Activated T-cell treated with anti-CD3 and anti-CD28 coated beads, Interleukin-2, amount 50 U/mL, for 1 hour (primary cell): ENCODE measurements around the gene CDK13.

Experiments
- DNase-seq: peaks from one replicate; pipeline ENCODE4 v3.0.0-alpha.2; 2020

Gene CDK13

GRCh38 chr7:40015790-40016296, 65.8 kb downstream of the CDK13 start:
- no peak for DNase-seq

GRCh38 chr7:40019558-40019957, 69.5 kb downstream of the CDK13 start:
- DNase-seq = no peak

- no peak for DNase-seq
These were observed 74.0 kb downstream of the CDK13 start for GRCh38 chr7:40024048-40024447.

GRCh38 chr7:40024841-40025240, 74.8 kb downstream of the CDK13 start:
- no peak for DNase-seq

GRCh38 chr7:40027545-40027944, 77.5 kb downstream of the CDK13 start:
- DNase-seq = no peak

DNA sequence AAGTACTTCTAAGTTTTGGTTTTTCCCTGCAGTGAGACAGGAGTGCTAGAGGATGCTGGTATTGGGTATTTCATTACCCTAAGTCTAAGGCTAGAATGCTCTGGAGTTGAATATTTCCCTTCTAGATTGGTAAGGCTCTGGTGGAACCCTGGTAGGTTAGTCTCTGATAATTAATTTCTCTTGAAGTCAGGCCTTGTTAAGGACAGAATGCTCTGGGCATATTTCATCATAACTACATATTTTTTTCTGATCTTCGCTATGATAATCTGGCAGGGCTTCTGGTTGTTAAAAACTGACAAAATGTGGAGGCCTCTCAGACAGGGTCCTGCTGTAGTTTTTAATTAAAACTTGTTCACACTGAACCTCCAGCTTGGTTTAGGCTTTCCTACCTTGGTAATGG, 83.8 kb downstream of the CDK13 start:
- no peak for DNase-seq

DNA sequence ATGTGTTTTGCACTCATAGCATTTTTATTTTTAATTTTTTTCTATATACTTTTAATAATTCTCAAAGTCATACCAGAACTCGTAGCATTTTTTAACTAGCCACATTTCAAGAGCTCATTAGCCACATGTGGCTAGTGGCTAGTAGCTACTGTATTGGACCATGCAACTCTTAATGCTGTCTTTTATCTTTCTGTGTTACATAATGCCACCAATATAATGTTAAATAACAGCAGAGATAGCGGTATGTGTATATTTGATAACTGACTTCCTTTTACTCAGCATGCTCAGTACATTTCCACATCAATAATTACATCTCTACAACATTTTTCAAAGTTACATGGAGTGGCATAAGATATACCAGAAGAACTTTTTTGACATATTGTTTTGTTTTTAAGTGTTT, 91.4 kb downstream of the CDK13 start:
- no peak for DNase-seq

GRCh38 chr7:40043164-40043563, 93.1 kb downstream of the CDK13 start:
- DNase-seq = no peak

- no peak for DNase-seq
These were observed 97.6 kb downstream of the CDK13 start for GRCh38 chr7:40047661-40048060.

DNA sequence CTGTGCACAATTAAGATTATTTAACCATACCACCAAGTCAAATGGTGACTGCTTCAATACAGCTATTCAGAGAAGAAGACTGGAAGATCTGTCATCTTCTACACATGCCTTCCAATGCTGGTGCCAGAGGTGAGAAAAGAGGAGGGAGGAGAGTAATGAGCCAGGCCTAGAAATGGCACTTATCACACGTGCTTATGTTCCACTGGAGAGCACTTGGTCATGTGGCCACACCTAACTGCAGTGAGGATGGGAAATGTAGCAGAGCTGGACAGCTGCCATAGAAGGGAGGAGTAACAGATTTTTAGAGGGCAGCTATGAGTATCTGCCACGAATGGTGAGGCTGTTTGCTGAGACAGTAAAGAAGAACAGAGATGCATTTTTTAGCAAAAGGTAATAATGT, 107.2 kb downstream of the CDK13 start:
- no peak for DNase-seq

- DNase-seq = no peak
These were observed 108.0 kb downstream of the CDK13 start for GRCh38 chr7:40058026-40058425.

DNA sequence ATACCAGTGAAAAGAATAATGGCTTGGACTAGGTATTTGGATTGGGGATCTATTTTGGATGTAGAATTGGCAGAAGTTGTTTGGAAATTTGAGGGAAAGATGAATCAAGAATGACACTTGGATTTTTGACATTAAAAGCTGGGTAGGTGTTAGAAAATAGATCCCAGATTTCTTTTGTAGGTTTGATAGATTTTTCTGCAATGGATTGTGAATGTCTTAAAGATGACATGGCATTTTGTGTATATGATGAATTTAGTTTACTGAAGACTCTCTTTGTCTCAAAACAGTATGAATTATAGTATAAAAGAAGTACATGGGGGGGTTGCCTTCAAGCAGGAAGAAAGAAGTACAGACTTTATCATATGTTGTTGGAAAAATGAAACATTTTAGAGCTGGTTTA, 108.6 kb downstream of the CDK13 start:
- DNase-seq = no peak

DNA sequence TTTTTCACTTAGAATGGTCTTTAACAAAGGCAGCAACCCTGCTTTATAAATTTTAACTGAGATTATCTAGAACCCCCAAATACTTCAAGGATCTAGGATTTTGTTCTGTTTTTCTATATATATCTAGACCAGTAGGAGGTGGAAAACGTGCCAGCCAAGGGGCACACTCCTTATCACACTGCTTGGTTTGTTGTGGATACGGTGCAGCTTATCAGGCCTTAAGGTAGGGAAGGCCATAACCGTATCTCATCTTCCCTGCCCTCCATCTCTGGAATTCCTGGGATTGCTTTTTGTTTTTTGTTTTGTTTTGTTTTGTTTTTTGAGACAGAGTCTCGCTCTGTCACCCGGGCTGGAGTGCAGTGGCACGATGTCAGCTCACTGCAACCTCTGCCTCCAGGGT, 109.0 kb downstream of the CDK13 start:
- DNase-seq = no peak

DNA sequence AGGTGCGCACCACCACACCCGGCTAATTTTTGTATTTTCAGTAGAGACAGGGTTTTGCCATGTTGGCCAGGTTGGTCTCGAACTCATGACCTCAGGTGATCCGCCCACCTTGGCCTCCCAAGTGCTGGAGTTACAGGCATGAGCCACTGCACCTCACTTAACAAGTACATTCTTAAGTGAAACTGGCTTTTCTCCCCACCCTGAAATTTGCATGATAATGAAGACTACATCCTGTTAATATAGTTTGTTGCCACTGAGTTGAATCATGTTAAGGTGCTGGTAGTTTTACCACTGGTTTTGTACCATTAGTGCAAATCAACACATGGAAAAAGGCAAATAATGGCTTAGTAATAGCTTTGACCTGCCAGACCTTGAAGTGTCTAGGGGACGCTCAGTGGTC, 122.2 kb downstream of the CDK13 start:
- no peak for DNase-seq

DNA sequence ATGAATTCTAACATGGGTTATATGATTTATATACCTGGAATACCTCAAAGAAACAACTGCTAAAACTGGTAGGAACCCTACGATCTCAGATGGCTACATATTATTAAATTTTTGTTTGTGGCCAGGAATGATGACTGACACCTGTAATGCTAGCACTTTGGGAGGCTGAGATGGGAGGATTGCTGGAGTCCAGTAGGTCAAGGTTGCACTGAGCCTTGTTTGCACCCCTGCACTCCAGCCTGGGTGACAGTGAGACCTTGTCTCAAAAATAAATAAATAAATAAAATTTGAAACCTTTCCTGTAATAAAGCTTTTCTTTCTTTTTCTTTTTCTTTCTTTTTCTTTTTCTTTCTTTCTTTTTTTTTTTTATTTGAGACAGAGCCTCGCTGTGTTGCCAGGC, 123.2 kb downstream of the CDK13 start:
- DNase-seq = no peak

- no peak for DNase-seq
These were observed 127.8 kb downstream of the CDK13 start for GRCh38 chr7:40077849-40078248.

GRCh38 chr7:40092182-40092581, 142.1 kb downstream of the CDK13 start:
- no peak for DNase-seq

DNA sequence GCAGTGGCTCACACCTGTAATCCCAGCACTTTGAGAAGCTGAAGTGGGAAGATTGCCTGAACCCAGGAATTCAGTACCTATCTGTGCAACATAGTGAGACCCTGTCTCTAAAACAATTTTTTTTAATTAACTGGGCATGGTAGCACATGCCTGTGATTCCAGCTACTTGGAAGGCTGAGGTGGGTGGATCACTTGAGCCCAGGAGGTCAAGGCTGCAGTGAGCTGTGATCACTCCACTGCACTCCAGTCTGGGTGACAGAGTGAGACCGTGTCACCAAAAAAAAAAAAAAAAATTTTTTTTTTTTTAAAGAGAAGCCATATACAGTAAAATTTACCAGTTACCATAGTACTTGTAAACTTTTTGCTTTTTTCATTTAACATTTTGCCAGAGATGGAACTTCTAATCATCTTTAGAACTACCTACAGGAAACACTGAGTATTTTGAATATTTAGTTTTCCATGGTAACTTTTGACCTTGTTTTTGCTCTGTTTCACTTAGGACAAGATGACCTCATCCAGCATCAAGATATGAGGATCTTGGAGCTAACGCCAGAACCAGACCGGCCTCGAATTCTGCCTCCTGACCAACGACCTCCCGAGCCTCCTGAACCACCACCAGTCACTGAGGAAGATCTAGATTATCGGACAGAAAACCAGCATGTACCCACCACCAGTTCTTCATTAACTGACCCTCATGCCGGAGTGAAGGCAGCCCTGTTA, 143.7 kb downstream of the CDK13 start:
- DNase-seq = no peak

- DNase-seq = no peak
These were observed 145.2 kb downstream of the CDK13 start for GRCh38 chr7:40095230-40095629.

DNA sequence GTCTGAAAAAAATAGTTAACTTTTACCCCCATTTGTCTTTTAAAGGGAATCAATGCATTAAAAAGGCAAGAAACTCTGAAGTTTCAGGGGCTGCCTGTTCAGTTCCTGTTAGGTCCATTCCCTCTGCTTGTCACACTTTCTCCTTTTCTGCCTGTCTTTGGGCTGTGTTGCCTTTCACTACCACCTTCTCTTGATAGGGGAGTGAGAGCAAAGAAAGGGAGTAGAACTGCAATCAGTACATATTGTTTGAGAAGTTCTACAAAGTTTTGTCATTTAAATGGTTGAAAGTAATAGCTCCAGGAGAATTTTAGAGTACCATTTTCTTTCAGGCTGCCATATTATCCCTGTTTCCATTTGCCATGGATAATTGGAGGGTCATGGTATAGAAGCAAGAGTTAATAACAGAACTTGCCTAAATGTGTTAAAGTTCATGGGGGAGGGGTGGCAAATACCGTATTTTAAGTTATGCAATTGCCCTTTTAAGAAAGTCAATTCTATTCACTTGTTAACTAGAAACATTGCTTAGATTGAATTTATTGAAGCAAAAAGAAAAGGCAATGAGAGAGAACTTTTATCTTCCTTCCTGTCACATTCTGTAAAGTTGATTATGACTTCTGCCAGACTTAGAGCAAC, 145.8 kb downstream of the CDK13 start:
- no peak for DNase-seq

- no peak for DNase-seq
These were observed 147.7 kb downstream of the CDK13 start for GRCh38 chr7:40097728-40098127.

DNA sequence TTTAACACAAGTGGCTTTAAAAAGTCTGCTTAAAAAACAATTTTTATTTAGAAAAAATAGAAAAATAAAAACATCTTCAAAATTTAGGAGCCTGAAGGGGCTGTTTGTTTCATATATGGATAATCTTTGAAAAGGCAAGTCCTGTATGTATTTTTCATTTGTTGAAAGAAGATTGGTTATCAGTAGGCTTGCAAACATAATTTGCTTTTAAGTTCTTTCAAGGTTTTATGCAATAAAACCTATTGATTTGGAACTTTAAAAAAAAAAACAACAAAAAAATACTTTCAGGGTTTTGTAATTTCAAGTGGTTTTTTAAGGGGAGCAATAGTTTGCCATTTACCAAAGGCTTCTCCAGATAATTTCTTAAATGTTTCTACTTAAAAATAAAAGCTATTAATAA, 148.8 kb downstream of the CDK13 start:
- DNase-seq = no peak

DNA sequence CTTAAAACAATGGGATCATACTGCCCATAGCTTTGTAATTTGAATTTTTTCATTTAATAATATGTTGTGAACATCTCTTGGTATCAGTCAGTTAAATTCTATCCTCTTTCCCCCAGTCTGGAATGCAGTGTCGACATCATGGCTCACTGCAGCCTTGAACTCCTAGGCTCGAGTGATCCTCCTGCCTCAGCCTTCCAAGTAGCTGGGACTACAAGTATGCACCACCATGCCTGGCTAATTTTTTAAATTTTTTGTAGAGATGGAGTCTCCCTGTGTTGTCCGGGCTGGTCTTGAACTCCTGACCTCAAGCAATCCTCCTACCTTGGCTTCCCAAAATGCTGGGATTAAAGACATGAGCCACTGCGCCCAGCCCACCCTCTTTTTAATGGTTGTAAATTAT, 149.8 kb downstream of the CDK13 start:
- no peak for DNase-seq

- DNase-seq = no peak
These were observed 151.1 kb downstream of the CDK13 start for GRCh38 chr7:40101201-40101600.

DNA sequence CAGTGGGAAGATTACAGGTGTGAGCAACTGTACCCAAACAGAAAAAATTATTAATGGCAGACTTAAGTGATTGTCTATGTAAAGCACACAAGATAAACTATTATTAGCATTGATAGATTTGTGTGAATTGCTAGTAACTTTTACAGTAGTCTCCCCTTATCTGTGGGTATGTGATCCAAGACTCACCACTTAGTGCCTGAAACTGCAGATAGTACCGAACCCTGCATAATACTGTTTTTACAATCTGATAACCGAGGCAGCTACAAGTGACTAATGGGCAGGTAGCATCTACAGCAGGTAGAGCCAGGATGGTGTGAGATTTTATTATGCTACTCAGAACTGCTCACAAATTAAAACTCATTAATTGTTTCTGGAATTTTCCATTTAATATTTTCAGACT, 152.8 kb downstream of the CDK13 start:
- DNase-seq = no peak
